HepG2 (cell line): ENCODE data around the gene ZFAND4.

Experiments used
- CTCF ChIP-seq: sonication (generic); formaldehyde crosslinking; IDR thresholded peaks from 2 replicates; pipeline ENCODE4 v1.5.0; 2020; ENCODE audit warnings: mild to moderate bottlenecking, missing genetic modification reagents, moderate library complexity
- NBN ChIP-seq: fragments of 450-650 bp; conservative IDR thresholded peaks from 2 replicates; pipeline ENCODE4 v1.6.1; 2017
- NCOA1 ChIP-seq: sonication (generic); formaldehyde crosslinking; IDR thresholded peaks from 2 replicates; pipeline ENCODE4 v1.9.0; 2021; ENCODE audit warnings: missing genetic modification reagents
- TF ChIP-seq, protein P1 (sequence below): sonication (generic); formaldehyde crosslinking; IDR thresholded peaks from 2 replicates; pipeline ENCODE4 v1.4.0; 2020; ENCODE audit warnings: missing genetic modification reagents, borderline replicate concordance

GRCh38 chr10:45653454-45653853, 19.1 kb downstream of the ZFAND4 start:
- TF ChIP-seq NBN = no peak
- TF ChIP-seq NCOA1 (CRISPR knock-in tag) = no peak
- TF ChIP-seq CTCF (CRISPR knock-in tag) = no peak
- TF ChIP-seq, protein P1, sequence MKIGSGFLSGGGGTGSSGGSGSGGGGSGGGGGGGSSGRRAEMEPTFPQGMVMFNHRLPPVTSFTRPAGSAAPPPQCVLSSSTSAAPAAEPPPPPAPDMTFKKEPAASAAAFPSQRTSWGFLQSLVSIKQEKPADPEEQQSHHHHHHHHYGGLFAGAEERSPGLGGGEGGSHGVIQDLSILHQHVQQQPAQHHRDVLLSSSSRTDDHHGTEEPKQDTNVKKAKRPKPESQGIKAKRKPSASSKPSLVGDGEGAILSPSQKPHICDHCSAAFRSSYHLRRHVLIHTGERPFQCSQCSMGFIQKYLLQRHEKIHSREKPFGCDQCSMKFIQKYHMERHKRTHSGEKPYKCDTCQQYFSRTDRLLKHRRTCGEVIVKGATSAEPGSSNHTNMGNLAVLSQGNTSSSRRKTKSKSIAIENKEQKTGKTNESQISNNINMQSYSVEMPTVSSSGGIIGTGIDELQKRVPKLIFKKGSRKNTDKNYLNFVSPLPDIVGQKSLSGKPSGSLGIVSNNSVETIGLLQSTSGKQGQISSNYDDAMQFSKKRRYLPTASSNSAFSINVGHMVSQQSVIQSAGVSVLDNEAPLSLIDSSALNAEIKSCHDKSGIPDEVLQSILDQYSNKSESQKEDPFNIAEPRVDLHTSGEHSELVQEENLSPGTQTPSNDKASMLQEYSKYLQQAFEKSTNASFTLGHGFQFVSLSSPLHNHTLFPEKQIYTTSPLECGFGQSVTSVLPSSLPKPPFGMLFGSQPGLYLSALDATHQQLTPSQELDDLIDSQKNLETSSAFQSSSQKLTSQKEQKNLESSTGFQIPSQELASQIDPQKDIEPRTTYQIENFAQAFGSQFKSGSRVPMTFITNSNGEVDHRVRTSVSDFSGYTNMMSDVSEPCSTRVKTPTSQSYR (CRISPR knock-in tag) = no peak
